Activated T-helper 17 cell treated with anti-CD3 and anti-CD28 coated beads, Interleukin-2, amount 50 U/mL, for 72 hours (primary cell): Measurements from ENCODE around the gene ZNF445. TPM values are rescaled to one million over a fixed set of nuclear protein-coding genes. Genes with fewer than 3 reads are reported as not detected.
"Not testable (repeated sequence)": the region's sequence is repeated elsewhere in the genome, so short reads cannot be mapped to it uniquely, and the experiment has no call there.

Experiments used
- ATAC-seq: fragments of 150-1000 bp; cut with Tn5 transposase; replicated peaks from 2 replicates; pipeline ENCODE4 v1.10.0; 2021; ENCODE audit warnings: mild to moderate bottlenecking, moderate library complexity
- H3K27ac Mint-ChIP-seq: one replicate; pipeline ENCODE4 v1.8.0; 2022; ENCODE audit warnings: mixed read lengths
- H3K27me3 Mint-ChIP-seq: one replicate; pipeline ENCODE4 v1.8.0; 2022; ENCODE audit warnings: mixed read lengths
- H3K36me3 Mint-ChIP-seq: one replicate; pipeline ENCODE4 v1.8.0; 2022; ENCODE audit warnings: low read depth, mild to moderate bottlenecking, mixed read lengths
- H3K4me1 Mint-ChIP-seq: one replicate; pipeline ENCODE4 v1.8.0; 2022; ENCODE audit warnings: mixed read lengths
- H3K4me3 Mint-ChIP-seq: one replicate; pipeline ENCODE4 v1.8.0; 2022; ENCODE audit warnings: mild to moderate bottlenecking, mixed read lengths
- H3K9me3 Mint-ChIP-seq: one replicate; pipeline ENCODE4 v1.8.0; 2022; ENCODE audit warnings: mixed read lengths
- total RNA-seq, 2 donors: library from RNA; stranded (reverse); gene quantifications; one replicate each; pipeline ENCODE4 v1.2.3, GENCODE V29; 2022

Gene ZNF445
- total RNA-seq, 2 donors from 2014 or later: 8.6 to 12.1 TPM

DNA sequence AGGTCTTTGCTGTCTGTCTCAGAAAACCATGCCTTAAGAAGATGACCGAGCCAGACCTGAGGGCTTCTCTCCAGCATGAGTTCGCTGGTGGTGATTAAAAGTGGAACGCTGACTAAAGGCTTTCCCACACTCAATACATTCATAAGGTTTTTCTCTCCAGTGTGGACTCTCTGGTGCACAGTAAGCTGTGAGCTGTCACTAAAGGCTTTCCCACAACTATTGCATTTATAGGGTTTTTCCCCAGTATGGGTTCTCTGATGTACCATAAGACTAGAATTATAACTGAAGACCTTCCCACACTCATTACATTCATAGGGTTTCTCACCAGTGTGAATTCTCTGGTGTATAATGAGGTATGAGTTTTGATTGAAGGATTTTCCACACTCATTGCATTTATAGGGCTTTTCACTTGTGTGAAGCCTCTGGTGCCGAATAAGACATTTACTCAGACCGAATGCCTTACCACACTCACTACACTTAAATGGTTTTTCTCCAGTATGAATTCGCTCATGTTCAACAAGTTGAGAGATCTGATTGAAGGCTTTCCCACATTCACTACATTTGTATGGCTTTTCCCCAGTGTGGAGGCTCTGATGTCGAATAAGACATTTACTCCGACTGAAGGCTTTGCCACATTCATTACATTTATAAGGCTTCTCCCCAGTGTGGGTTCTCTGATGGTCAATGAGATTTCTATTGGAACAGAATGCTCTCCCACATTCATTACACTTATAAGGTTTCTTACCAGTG, 21.9 kb upstream of the ZNF445 start:
- Mint-ChIP-seq H3K27ac (no peak overlapping the region), H3K4me3 (no peak overlapping the region), H3K36me3 (peaks cover 87% of the 10 kb centered on the region), H3K9me3 (peaks cover 35% of the 10 kb centered on the region), H3K4me1 (no peaks in the 10 kb centered on the region), H3K27me3 (no peaks in the 10 kb centered on the region)
- peak; percentile 11 for ATAC-seq

DNA sequence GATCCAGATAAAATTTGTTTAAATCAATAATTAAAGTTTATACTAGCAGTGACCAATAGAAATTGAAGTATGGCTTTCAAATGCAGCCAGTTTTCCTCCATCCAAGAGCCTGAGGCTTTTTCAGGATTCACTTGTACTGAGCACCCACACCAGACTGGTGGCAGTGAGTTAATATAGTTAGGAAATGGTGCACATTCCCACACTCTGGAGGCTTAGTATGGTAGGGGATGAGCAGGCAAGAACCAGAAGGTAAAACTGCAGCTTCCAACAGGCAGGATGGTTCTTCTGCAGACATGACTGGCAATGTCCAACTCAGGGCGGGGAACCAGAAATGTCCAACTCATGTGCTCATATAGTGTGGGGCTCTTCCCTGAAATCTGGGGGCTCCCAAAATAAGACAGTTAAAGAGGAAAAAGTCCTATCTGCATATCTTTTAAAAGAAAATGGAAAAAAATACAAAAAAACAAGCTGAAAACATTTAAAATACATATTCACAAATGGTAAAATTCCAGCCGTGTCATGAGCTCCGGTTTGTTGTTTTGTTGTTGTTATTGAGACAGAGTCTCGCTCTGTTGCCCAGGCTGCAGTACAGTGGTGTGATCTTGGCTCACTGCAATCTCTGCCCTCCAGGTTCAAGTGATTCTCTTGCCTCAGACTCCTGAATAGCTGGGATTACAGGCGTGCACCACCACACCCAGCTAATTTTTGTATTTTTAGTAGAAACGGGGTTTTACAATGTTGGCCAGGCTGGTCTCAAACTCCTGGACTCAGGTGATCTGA, 18.4 kb upstream of the ZNF445 start:
- H3K36me3 Mint-ChIP-seq: peaks cover 64% of the 10 kb centered on the region
- H3K9me3 Mint-ChIP-seq: peaks cover 32% of the 10 kb centered on the region
- no peak overlapping the region for H3K4me3 Mint-ChIP-seq
- H3K27me3 Mint-ChIP-seq: no peaks in the 10 kb centered on the region
- H3K4me1 Mint-ChIP-seq: no peaks in the 10 kb centered on the region
- H3K27ac Mint-ChIP-seq: no peak overlapping the region
- ATAC-seq: no peak

DNA sequence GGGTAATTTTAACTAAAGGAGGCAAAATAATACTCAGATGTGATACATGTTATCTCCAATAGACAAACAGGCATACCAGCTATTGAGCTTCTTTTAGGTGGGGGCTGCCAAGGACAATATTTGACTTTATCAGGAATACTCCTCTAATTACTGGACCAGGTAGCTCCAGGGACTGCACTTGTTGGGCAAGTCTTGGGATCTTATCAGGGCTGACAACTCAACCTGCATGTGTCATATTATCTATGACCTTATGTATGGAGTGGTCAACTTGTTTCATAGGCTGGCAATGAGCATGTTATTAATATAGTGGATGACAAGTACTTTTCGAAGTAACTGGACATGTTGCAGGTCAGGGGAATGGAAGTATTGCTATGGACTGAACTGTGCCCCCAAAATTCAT, 15.0 kb upstream of the ZNF445 start:
- Mint-ChIP-seq H3K36me3 (peaks cover 31% of the 10 kb centered on the region), H3K9me3 (peaks cover 13% of the 10 kb centered on the region), H3K27me3 (no peaks in the 10 kb centered on the region), H3K4me1 (no peaks in the 10 kb centered on the region), H3K27ac (no peak overlapping the region), H3K4me3 (no peak overlapping the region)
- ATAC-seq: no peak

DNA sequence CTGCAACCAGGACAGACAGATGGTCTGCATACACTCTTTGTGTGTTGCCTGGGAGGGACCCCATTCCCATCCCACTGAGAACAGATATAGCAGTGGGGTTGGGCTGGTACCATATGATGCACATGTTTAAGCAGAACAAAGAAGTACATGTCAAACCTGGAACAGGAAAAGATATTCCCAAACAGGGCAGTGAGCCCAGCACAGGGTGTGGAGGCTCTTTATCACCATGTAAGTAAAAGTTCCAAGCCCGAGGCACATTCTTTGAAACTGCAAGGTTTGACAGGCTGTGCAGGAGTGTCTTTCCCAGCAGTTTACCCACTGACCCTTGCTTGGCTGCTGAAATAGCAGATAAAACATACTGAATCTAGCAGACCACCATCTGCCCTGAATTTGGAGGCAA, 5.3 kb upstream of the ZNF445 start:
- ATAC-seq: no peak
- Mint-ChIP-seq H3K4me1 (no peaks in the 10 kb centered on the region), H3K36me3 (no peaks in the 10 kb centered on the region), H3K4me3 (no peak overlapping the region), H3K9me3 (peaks cover 7% of the 10 kb centered on the region), H3K27me3 (no peaks in the 10 kb centered on the region), H3K27ac (no peak overlapping the region)

DNA sequence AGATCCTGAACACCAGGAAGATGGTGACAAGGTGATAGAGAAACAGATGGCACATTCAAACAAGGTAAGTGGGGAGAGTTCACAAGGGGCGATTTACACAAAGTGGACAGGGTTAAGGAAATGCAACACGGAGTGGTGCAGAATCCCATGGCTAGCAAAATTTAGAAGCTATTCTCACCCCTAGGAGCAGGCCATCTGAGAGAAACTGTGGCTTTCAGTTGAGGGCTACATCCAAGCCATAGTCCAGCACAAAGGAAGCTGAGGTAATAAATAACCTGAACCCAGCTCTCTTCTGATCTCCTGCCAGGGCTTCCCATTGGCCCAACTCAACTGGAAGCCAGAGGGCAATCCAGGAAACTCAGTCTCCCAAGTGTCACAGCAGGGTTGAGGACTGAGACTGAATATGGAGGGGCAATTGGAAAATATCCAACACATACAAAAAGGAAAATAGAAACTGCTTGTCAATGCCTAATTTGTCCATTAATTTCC, 1.2 kb upstream of the ZNF445 start:
- Mint-ChIP-seq H3K4me1 (peaks cover 6% of the 10 kb centered on the region), H3K9me3 (no peaks in the 10 kb centered on the region), H3K27me3 (no peaks in the 10 kb centered on the region), H3K36me3 (no peaks in the 10 kb centered on the region), H3K4me3 (peak overlapping the region; percentile 89), H3K27ac (no peak overlapping the region)
- ATAC-seq: no peak

DNA sequence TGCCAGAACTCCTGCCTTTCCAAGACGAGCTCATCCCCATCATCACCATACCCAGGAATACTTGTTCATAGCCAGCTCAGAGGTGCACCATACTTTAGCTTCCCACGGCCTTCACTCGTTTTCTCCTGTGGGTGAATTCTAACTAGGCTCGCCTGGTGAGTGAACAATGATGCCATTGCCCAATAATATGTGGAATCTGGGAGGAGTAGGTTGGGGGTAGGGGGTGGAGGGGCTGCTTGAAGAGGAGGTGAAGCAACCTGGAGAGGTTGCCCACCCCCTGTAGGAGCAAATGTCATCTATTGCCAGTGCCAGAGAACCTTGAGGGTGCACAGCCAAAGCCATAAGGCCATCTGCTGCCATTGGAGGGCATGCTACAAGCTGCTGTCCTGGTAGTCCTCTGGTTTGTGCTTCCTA, 592 bp upstream of the ZNF445 start:
- peak overlapping the region; percentile 89 for H3K4me3 Mint-ChIP-seq
- no peaks in the 10 kb centered on the region for H3K27me3 Mint-ChIP-seq
- ATAC-seq: peak; percentile 3
- H3K9me3 Mint-ChIP-seq: no peaks in the 10 kb centered on the region
- H3K36me3 Mint-ChIP-seq: no peaks in the 10 kb centered on the region
- H3K27ac Mint-ChIP-seq: peak overlapping the region; percentile 89
- peaks cover 6% of the 10 kb centered on the region for H3K4me1 Mint-ChIP-seq

DNA sequence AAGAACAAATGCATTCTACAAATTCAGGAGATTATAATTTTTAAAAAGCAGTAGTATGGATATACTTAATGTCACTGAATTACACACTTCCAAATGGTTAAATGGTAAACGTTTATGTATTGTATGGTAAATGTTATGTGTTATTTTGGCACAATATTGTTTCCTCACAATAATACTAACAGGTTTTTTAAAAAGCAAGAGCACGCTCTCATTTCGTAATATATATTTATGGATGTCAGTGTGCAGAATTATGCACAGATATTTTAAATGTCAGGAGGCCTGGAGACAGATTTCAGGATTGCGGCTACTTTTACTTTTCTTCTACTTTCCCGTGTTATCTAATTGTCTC, 533 bp downstream of the ZNF445 start:
- no peaks in the 10 kb centered on the region for H3K9me3 Mint-ChIP-seq
- no peak for ATAC-seq
- H3K4me1 Mint-ChIP-seq: peaks cover 8% of the 10 kb centered on the region
- H3K27ac Mint-ChIP-seq: peak overlapping the region; percentile 62
- H3K4me3 Mint-ChIP-seq: peak overlapping the region; percentile 89
- H3K27me3 Mint-ChIP-seq: no peaks in the 10 kb centered on the region
- no peaks in the 10 kb centered on the region for H3K36me3 Mint-ChIP-seq

DNA sequence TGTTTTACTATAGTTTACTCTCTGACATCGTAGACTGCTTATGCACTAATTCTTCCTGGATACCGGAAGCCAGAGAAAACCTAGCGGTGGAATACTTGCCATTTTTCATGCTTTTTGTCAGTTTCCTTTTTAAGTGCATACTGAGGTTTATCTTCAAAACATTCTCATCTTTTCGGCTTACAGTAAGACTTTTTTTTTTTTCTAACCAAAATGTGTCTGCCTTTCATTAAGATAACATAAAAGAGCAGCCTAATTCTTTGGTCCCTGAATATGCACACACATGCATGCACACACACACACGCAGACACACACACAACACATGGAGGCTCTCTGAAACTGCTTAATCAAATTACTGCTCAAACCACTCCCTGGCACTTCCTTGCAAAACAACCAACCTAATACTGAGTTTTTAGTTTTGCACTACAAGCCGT, 1.3 kb downstream of the ZNF445 start:
- peak overlapping the region; percentile 89 for H3K4me3 Mint-ChIP-seq
- H3K27me3 Mint-ChIP-seq: no peaks in the 10 kb centered on the region
- ATAC-seq: peak; percentile 27
- H3K4me1 Mint-ChIP-seq: peaks cover 15% of the 10 kb centered on the region
- peak overlapping the region; percentile 62 for H3K27ac Mint-ChIP-seq
- H3K36me3 Mint-ChIP-seq: peaks cover 7% of the 10 kb centered on the region
- no peaks in the 10 kb centered on the region for H3K9me3 Mint-ChIP-seq

DNA sequence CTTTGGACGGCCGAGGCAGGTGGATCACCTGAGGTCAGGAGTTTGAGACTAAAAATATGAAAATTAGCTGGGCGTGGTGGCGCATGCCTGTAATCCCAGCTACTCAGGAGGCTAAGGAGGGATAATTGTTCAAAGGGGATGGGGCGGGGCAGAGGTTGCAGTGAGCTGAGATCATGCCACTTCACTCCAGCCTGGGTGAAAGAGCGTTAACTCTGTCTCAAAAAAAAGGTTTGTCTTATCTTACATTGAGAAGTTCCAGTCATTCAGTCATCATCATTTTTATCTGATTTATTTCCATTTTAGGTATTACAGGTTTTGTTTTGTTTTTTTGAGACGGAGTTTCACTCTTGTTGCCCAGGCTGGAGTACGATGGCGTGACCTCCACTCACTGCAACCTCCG, 2.6 kb downstream of the ZNF445 start:
- not testable (repeated sequence) for ATAC-seq, H3K9me3 Mint-ChIP-seq, H3K4me3 Mint-ChIP-seq, H3K27ac Mint-ChIP-seq, H3K27me3 Mint-ChIP-seq
- H3K36me3 Mint-ChIP-seq: peaks cover 20% of the 10 kb centered on the region
- H3K4me1 Mint-ChIP-seq: peaks cover 22% of the 10 kb centered on the region

DNA sequence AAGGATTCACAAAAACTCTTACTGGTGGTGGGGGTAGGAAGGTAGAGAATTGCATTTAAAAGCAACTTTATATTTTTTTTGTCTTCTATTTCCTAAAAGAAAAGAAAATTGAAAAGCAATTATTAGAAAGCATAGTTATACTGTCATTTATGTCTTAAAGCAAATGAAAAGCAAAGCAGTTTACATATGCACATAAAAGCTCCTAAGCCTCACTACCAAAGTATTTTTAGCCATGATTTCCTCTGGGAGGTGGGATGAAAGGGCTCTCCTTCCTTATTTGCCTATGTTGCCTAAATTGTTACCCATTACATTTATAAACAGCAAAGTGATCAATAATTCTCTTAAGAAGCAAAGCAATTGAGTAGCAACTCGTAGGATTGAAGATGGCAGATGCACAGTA, 7.0 kb downstream of the ZNF445 start:
- H3K27me3 Mint-ChIP-seq: no peaks in the 10 kb centered on the region
- no peak for ATAC-seq
- peaks cover 25% of the 10 kb centered on the region for H3K4me1 Mint-ChIP-seq
- no peak overlapping the region for H3K4me3 Mint-ChIP-seq
- H3K36me3 Mint-ChIP-seq: peaks cover 31% of the 10 kb centered on the region
- H3K9me3 Mint-ChIP-seq: no peaks in the 10 kb centered on the region
- no peak overlapping the region for H3K27ac Mint-ChIP-seq

DNA sequence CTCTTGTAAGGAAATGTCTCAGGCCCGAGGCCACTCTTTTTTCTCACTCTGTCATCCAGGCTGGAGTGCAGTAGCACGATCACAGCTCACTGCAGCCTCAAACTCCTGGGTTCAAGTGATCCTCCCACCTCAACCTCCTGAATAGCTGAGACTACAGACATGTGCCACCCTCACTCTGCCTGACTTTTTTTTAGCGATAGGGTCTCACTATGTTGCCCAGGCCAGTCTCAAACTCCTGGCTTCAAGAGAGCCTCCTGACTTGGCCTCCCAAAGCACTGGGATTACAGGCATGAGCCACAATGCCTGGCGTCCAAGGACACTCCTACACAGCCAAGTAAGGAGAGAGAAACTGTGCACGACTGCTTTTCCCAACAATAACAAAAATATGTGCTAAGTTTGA, 7.6 kb downstream of the ZNF445 start:
- Mint-ChIP-seq H3K27ac (no peak overlapping the region), H3K4me1 (peaks cover 25% of the 10 kb centered on the region), H3K4me3 (no peak overlapping the region), H3K9me3 (no peaks in the 10 kb centered on the region), H3K27me3 (no peaks in the 10 kb centered on the region), H3K36me3 (peaks cover 36% of the 10 kb centered on the region)
- no peak for ATAC-seq

DNA sequence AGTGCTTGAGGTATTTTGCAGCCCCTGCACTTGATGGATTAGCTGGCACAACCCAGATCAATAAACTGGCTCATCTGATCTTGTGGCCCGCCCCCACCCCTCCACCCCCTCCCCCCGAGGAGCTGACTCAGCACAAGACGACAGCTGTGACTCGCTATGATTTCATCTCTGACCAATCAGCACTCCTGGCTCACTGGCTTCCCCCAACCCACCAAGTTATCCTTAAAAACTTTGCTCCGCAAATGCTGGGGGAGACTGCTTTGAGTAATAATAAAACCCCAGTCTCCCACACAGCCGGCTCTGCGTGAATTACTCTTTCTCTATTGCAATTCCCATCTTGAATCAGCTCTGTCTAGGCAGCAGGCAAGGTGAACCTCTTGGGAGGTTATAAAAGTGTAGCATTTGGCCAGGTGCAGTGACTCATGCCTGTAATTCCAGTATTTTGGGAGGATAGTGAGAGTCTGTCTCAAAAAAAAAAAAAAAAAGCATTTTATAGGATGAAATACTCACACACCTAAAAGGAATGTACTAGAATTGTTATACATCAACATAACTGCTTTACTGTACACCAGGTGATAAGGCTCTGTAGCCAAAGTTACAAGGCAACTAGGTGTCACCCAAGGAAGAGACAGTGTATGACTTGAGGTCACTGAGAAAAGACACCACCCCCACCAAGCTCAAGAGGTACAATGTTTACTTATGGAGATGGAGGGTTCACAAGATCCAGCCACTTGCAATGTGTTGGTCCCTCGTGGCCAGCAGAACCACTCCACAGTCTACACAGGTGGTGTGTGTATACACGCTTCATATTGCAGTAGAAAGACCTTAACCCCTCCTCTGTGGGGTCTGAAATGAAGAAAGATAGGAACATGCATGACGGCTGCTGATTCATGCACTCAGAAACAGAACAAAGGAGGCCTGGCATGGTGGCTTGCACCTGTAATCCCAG, 8.6 kb downstream of the ZNF445 start:
- H3K36me3 Mint-ChIP-seq: peaks cover 38% of the 10 kb centered on the region
- ATAC-seq: peak; percentile 79
- peaks cover 25% of the 10 kb centered on the region for H3K4me1 Mint-ChIP-seq
- H3K27ac Mint-ChIP-seq: peak overlapping the region; percentile 62
- H3K9me3 Mint-ChIP-seq: no peaks in the 10 kb centered on the region
- H3K4me3 Mint-ChIP-seq: peak overlapping the region; percentile 33
- no peaks in the 10 kb centered on the region for H3K27me3 Mint-ChIP-seq

DNA sequence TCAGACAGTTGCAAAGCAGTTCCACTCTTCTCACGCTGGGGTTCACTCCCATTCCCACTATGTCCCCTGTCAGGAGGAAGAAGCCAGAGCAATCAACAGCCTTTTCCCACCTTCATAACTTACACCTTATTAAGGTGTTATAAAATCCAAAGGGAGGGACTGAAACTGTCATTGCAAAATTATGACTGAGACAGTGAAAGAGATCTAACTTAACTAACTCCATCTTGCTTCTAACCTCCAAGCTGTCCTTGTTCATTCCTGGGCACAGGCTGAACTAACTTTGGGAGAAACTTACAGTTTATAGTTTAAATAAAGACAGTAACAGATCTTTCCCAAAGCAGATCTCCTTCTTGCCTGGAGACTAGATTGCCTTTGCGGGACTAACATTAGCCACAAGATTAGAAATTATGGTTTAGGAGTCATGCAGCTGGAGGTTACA, 9.4 kb downstream of the ZNF445 start:
- H3K27ac Mint-ChIP-seq, H3K9me3 Mint-ChIP-seq, H3K27me3 Mint-ChIP-seq, ATAC-seq, H3K4me3 Mint-ChIP-seq: not testable (repeated sequence)
- H3K4me1 Mint-ChIP-seq: peaks cover 25% of the 10 kb centered on the region
- H3K36me3 Mint-ChIP-seq: peaks cover 46% of the 10 kb centered on the region

DNA sequence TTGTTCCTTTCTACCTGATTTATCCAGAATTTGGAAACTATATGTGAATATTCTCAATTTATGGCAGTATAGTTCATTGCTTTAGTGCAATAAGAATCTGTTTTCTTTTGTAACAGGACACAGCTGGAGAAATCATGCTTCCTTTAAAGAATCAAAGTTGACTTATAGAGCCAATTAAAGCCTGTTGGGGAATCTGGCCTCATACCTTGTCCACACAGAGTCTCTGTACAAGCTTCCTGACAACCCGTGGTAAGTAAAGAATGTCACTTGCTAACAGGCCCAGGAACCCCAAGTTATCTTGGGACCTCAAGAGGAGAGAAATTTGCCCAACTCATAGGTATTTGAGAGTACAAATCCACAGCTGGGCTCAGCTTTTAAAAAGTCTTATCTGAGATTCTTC, 10.2 kb downstream of the ZNF445 start:
- Mint-ChIP-seq H3K4me1 (peaks cover 25% of the 10 kb centered on the region), H3K36me3 (peaks cover 54% of the 10 kb centered on the region), H3K27ac (no peak overlapping the region), H3K9me3 (no peaks in the 10 kb centered on the region), H3K4me3 (no peak overlapping the region), H3K27me3 (no peaks in the 10 kb centered on the region)
- no peak for ATAC-seq
